ENCODE data around the gene ST8SIA6. TPM values are rescaled to one million over a fixed set of nuclear protein-coding genes. Genes with fewer than 3 reads are reported as not detected.

Gene ST8SIA6
- total RNA-seq, 1 donor from 2014 or later = 5.1 TPM

DNA sequence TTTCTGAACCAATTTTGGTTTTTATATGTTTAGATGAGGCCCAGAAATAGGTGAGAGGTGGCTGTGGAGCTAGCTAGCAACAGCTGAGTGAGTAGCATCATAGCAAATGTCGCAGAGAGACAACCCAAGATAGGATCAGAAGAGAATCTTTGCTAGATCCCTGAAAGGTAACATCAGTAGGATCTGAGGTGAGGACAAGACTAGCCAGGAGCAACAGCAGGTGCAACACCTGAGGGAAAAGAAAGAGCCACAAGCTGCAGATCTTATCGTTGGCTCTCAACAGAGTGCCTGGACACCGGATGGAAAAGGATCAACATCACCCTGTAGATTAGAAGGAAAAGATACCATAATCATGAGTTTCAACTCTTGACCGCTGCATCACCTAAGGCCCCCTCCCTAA lies 4.4 kb downstream of the ST8SIA6 start:
- Histone ChIP-seq H3K36me3 (peaks cover 8% of the 10 kb centered on the region), H2AFZ (replicated peaks) (no peak overlapping the region), H3K9ac (no peak overlapping the region), H3K27me3 (peaks cover 6% of the 10 kb centered on the region), H3K9me3 (ENCODE audit: low read depth) (peaks cover 6% of the 10 kb centered on the region), H3K4me1 (peaks cover 18% of the 10 kb centered on the region), H3F3A (ENCODE audit: low read depth) (peaks cover 21% of the 10 kb centered on the region), H3K4me2 (no peak overlapping the region), H4K20me1 (ENCODE audit: low read depth) (no peaks in the 10 kb centered on the region), H3K4me3 (no peak overlapping the region), H3K79me2 (ENCODE audit: low read depth) (no peaks in the 10 kb centered on the region), H3K27ac (no peak overlapping the region)
- H3K9me3 Mint-ChIP-seq = peaks cover 25% of the 10 kb centered on the region
- no peak overlapping the region for H3K27ac Mint-ChIP-seq
- no peaks in the 10 kb centered on the region for H3K36me3 Mint-ChIP-seq
- H3K4me3 Mint-ChIP-seq = no peak overlapping the region
- TF ChIP-seq EZH2 (IDR thresholded peaks at IDR 0.05) = no peak
- TF ChIP-seq, protein P1, sequence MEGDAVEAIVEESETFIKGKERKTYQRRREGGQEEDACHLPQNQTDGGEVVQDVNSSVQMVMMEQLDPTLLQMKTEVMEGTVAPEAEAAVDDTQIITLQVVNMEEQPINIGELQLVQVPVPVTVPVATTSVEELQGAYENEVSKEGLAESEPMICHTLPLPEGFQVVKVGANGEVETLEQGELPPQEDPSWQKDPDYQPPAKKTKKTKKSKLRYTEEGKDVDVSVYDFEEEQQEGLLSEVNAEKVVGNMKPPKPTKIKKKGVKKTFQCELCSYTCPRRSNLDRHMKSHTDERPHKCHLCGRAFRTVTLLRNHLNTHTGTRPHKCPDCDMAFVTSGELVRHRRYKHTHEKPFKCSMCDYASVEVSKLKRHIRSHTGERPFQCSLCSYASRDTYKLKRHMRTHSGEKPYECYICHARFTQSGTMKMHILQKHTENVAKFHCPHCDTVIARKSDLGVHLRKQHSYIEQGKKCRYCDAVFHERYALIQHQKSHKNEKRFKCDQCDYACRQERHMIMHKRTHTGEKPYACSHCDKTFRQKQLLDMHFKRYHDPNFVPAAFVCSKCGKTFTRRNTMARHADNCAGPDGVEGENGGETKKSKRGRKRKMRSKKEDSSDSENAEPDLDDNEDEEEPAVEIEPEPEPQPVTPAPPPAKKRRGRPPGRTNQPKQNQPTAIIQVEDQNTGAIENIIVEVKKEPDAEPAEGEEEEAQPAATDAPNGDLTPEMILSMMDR (IDR thresholded peaks at IDR 0.05) = no peak
- no peak for TF ChIP-seq EZH2phosphoT487 (IDR thresholded peaks at IDR 0.05)
- DNase-seq (ENCODE audit: low spot score) = no peak
- peaks cover 14% of the 10 kb centered on the region for H3K4me1 Mint-ChIP-seq
- H3K27me3 Mint-ChIP-seq (ENCODE audit: insufficient read depth, low read depth) = peaks cover 34% of the 10 kb centered on the region

DNA sequence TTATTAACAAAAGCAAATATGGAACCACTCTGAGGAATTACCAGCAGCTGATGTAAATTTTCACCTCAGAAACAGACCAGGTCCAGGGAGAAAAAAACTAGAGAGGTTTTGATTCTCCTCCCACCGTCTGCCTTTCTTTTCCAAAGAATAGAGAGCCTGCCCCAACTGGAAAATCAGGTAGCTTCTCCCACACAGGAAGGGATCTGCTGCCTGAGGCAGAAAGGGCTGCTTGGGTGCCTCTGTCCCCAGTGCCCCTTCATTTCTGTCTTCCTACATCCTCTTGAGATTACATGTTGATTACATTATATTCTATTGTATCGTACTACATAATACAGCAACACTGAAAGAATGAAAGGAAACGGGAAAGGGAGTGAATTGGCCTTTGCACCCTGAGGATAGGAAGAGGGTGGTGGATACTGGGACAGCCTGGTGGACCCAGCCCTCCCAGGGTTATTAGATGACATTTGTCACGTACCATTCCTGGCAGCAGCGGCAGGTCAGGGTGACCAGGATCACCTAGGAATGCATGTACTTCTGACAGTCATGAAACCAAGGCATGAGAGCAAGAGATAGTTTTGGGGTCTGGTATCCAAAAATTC lies 8.9 kb downstream of the ST8SIA6 start:
- no peak overlapping the region for H3K4me2 ChIP-seq
- no peaks in the 10 kb centered on the region for H4K20me1 ChIP-seq (ENCODE audit: low read depth)
- H3K79me2 ChIP-seq (ENCODE audit: low read depth) = no peaks in the 10 kb centered on the region
- Mint-ChIP-seq H3K27me3 (ENCODE audit: insufficient read depth, low read depth) (peaks cover 10% of the 10 kb centered on the region), H3K9me3 (peaks cover 19% of the 10 kb centered on the region), H3K27ac (no peak overlapping the region), H3K4me1 (no peaks in the 10 kb centered on the region), H3K36me3 (no peaks in the 10 kb centered on the region), H3K4me3 (no peak overlapping the region)
- peak overlapping the region; percentile 21 for H3K27ac ChIP-seq
- H3F3A ChIP-seq (ENCODE audit: low read depth) = no peaks in the 10 kb centered on the region
- DNase-seq (ENCODE audit: low spot score) = peak; percentile 15
- H3K27me3 ChIP-seq = no peaks in the 10 kb centered on the region
- no peak overlapping the region for H3K4me3 ChIP-seq
- H2AFZ ChIP-seq (replicated peaks) = no peak overlapping the region
- TF ChIP-seq EZH2 (IDR thresholded peaks at IDR 0.05) (no peak), EZH2phosphoT487 (IDR thresholded peaks at IDR 0.05) (no peak)
- TF ChIP-seq, protein P1 (IDR thresholded peaks at IDR 0.05) = no peak
- H3K9ac ChIP-seq = no peak overlapping the region
- H3K4me1 ChIP-seq = peaks cover 21% of the 10 kb centered on the region
- H3K36me3 ChIP-seq = peaks cover 8% of the 10 kb centered on the region
- peaks cover 6% of the 10 kb centered on the region for H3K9me3 ChIP-seq (ENCODE audit: low read depth)

DNA sequence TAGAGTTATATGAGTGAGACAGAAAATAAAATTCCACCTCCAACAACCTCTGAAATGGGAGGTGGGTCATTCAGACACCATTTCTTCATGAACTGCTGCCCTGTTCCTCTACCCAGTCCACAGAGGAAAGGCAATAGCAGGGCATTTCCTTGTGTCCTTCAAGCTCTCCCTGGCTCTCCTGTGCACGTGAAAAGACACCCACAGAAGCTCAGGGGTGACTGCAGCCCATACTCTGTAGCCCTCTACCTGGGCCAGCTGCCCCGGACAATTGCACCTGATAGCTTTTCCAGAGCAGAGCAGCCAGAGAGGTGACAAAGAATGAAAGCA lies 10.0 kb downstream of the ST8SIA6 start:
- Mint-ChIP-seq H3K9me3 (peaks cover 11% of the 10 kb centered on the region), H3K4me3 (no peak overlapping the region), H3K4me1 (no peaks in the 10 kb centered on the region), H3K27ac (no peak overlapping the region), H3K27me3 (ENCODE audit: insufficient read depth, low read depth) (peaks cover 3% of the 10 kb centered on the region), H3K36me3 (no peaks in the 10 kb centered on the region)
- no peaks in the 10 kb centered on the region for H3F3A ChIP-seq (ENCODE audit: low read depth)
- peaks cover 5% of the 10 kb centered on the region for H3K9me3 ChIP-seq (ENCODE audit: low read depth)
- H3K9ac ChIP-seq = no peak overlapping the region
- H3K27me3 ChIP-seq = no peaks in the 10 kb centered on the region
- no peaks in the 10 kb centered on the region for H4K20me1 ChIP-seq (ENCODE audit: low read depth)
- no peak overlapping the region for H3K27ac ChIP-seq
- no peak for TF ChIP-seq EZH2 (IDR thresholded peaks at IDR 0.05)
- no peak for TF ChIP-seq EZH2phosphoT487 (IDR thresholded peaks at IDR 0.05)
- TF ChIP-seq, protein P1 (IDR thresholded peaks at IDR 0.05) = no peak
- no peak overlapping the region for H2AFZ ChIP-seq (replicated peaks)
- H3K4me3 ChIP-seq = no peak overlapping the region
- no peak for DNase-seq (ENCODE audit: low spot score)
- peaks cover 3% of the 10 kb centered on the region for H3K36me3 ChIP-seq
- no peaks in the 10 kb centered on the region for H3K79me2 ChIP-seq (ENCODE audit: low read depth)
- peaks cover 21% of the 10 kb centered on the region for H3K4me1 ChIP-seq
- H3K4me2 ChIP-seq = no peak overlapping the region
